GM18907 (cell line): ENCODE measurements around the gene EFCAB10.
A peak's percentile ranks its signal among the peaks of the same experiment; 100 is the strongest.
"Not testable (repeated sequence)": the region's sequence is repeated elsewhere in the genome, so short reads cannot be mapped to it uniquely, and the experiment has no call there.

Experiments used
- ATAC-seq: cut with Tn5 transposase; IDR thresholded peaks from one replicate; pipeline ENCODE4 v1.9.1; 2021; ENCODE audit warnings: mild to moderate bottlenecking, moderate library complexity; ENCODE audit not compliant: unreplicated experiment

Gene EFCAB10

DNA sequence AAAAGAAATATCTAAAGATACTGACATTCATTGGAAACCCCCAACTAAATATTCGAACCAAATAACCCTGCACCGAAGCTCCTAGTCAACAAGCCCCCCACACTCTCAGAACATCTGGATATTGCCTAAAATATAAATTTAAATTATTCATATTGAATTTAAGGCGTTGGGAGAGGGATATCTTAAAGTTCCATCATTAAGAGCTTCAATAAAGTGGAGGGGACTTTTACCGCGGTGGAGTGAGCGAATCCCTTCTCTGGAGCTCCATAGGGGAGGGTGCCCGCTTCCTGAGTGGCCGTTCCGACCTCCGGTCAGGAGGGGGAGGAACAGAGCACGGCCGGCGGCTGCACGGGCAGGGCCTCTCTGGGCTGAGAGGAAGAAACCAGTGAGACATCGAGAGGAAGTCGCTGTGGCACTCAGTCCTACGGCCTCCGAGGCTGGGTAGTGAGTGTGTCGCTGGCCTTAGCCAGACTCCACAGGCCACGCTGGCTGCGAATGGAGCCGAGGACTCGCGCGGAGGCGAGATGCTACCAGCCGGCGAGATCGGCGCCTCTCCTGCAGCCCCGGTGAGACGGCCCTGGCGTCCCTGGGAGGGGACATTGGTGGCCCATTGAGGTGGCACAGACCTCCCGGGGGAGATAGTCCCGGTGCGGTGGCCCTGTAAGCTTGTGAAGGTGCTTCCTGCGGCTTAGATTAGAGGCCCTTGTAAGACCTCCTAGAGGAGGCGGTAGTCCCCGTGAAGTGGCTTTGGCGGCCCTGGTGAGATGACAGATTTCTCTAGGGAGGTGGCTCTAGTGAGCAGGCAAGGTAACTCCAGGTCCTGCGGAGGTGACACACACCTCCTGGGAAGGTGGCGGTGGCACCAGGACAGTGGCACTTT is 49.3 kb downstream of the EFCAB10 start, which contains the start of gene RINT1:
Gene RINT1 (plus strand): TSS at position 410 of the 880 bp plus-strand sequence. CDS start 115 bp downstream, at position 525.
- ATAC-seq = peak; percentile 92

DNA sequence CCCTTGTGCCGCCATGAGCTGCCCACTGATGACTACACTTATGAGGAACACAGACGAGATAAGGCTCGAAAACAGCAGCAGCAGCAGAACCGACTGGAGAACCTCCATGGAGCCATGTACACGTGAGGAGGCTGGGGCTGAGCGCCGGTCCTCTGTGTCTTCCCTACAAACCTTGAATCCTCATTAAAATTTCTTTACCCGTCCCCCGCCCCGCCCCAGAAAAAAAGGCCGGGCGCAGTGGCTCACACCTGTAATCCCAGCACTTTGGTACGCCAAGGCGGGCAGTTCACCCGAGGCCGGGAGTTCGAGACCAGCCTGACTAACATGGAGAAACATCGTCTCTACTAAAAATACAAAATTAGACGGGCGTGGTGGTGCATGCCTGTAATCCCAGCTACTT is 50.7 kb downstream of the EFCAB10 start:
- no peak for ATAC-seq

DNA sequence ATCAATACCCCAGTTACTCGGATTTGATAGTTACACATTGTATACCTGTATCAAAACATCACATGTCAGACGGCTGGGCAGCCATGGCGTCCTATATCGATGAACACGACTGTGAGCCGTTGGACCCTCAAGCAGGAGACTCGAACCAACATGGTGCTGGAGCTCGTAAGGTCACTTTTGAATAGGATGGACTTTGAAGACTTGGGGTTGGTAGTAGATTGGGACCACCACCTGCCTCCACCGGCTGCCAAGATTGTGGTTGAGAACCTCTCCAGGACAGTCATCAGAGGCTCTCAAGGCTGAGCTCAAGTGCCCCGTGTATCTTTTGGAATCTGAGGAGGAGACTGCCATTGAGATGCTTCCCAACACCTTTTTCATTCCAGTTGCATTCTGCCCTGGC is 51.2 kb downstream of the EFCAB10 start:
- ATAC-seq = no peak

DNA sequence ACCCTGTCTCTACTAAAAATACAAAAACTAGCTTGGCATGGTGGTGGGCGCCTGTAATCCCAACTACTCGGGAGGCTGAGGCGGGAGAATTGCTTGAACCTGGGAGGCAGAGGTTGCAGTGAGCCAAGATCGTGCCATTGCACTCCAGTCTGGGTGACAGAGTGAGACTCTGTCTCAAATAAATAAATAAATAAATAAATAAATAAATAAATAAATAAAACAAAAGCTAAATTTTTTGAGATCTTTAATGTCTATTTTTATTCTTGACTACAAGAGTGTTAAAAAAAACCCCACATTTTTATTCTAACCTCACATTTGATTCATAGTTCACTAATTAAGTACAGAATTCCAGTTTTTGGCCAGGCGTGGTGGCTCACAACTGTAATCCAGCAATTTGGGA is 53.6 kb downstream of the EFCAB10 start:
- ATAC-seq = not testable (repeated sequence)

DNA sequence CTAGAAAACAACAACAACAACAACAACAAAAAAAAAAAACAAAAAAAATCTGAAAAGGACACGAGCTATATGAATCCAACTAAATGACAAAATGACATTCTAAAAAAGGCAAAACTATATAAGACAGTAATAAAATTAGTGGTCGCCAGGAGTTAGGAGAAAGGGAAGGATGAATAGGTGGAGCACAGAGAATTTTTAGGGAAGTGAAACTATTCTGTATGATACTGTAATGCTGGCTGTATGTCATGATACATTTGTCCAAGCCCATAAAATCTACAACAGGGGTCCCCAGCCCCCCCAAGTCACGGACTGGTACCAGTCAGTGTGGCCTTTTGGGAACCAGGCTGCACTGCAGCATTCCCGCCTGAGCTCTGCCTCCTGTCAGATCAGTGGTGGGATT is 56.5 kb downstream of the EFCAB10 start:
- no peak for ATAC-seq

DNA sequence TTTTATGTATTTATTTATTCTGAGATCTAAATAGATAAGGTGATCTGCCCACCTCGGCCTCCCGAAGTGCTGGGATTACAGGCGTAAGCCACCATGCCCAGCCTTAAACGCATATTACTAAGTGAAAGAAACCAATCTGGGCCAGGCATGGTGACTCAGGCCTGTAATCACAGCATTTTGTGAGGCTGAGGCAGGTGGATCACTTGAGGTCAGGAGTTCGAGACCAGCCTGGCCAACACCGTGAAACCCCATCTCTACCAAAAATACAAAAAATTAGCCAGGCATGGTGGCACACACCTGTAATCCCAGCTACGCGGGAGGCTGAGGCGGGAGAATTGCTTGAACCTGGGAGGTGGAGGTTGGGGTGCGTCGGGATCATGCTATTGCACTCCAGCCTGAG is 56.9 kb downstream of the EFCAB10 start:
- ATAC-seq = not testable (repeated sequence)

DNA sequence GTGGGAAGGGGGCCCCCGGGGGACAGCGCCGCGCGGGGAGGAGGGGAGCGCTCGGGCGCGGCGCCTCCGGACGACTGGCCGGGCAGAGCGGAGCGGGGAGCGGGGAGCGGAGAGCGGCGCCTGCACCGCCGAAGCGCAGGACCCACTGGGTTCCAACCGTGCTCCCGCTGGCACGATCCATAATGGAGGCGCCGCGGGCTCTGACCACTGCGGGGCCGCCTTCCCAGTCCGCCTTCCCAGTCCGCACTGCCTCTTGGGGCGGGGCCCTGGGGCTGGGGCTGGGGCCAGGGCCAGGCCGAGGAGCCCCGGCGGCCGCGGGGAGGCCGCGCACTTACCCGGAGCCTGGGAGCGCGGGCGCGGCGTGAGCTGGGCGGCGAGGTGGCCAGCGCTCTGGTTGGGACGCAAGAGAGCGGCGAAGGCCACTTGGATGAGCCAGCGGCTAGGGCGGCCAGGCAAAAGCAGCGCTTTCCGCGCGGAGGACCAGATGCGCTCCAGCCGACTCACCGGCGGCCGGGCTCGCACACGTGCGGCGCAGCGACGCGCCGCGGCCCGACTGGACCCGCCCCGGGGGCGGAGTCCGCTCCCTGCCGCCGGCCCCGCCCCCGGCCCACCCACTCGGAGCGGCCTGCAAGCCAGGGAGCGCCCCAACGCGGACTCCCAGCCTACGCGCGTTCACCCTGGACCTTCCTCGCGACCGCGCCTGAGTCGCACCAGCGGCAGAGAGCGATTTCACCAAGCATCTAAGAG is 59.4 kb downstream of the EFCAB10 start, which contains the start of gene PUS7:
Gene PUS7 (minus strand): TSS at position 555 of the 747 bp plus-strand sequence. CDS start 13,759 bp downstream, outside the sequence.
- ATAC-seq = peak; percentile 88

DNA sequence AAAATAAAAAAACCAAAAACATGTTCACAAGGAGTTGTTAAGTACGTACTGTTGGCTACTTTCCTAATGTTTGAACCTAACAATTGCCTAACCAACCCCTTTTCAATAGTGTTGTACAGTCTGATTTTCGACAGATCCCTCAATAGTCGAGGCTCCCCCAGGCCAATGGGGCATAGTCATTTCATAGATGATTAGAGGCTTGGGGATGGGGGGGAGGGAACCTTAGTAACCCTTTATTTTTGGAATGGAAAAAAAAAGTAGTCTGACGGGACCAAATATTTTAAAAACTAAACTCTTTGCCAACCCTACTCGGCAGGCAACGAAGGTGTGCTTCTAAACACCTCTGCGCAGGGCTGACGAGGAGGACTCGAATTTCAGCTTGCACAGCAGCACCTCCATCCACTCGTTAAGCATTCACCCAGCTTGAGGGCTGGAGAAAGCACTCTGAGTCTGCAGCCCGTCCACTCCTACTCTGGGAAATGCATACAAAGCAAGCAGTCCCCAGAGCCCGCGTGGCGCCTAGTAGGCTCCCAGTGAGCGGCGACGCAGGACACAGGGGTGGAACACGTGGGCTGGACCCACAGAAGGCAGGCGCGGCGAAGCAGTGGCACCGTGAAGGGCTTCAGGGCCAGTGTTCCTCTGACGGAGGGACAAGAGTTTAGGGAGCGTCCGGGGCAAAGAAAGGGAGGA is 60.1 kb downstream of the EFCAB10 start:
- ATAC-seq = peak; percentile 41

DNA sequence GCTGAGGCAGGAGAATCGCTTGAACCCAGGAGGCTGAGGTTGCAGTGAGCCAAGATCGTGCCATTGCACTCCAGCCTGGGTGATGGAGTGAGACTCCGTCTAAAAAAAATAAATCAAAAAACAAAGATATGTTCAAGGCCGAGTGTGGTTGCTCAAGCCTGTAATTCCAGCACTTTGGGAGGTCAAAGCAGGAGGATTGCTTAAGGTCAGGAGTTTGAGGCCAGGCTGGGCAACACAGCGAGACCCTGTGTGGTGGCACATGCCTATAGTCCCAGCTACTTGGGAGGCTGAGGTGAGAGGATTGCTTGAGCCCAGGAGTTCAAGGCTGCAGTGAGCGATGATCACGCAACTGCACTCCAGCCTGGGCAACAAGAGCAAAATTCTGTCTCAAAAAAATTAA is 60.7 kb downstream of the EFCAB10 start:
- not testable (repeated sequence) for ATAC-seq

DNA sequence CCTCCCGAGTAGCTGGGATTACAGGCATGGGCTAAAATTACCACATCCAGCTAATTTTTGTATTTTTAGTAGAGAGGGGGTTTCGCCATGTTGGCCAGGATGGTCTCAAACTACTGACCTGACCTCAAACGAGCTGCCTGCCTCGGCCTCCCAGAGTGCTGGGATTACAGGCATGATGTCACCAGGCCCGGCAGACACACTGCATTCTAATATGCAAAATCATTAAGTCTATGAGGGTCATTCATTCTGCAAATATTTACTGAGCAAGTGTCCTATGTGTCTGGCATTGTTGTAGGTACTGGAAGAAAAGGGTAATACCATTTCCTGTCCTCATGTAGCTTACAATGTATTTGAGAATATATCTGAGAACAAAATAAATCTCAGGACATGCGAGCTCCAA is 61.9 kb downstream of the EFCAB10 start:
- ATAC-seq = no peak

DNA sequence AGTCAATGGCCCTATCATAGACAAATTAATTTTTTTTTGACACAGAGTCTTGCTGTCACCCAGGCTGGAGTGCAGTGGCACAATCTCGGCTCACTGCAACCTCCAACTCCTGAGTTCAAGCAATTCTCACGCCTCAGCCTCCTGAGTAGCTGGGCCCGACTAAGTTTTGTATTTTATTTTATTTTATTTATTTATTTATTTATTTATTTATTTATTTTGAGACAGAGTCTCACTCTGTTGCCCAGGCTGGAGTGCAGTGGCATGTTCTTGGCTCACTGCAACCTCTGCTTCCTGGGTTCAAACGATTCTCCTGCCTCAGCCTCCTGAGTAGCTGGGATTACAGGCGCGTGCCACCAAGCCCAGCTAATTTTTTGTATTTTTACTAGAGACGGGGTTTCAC is 65.7 kb downstream of the EFCAB10 start:
- ATAC-seq = not testable (repeated sequence)
